HepG2 (cell line): ENCODE data around the gene ZNF385B. TPM values are rescaled to one million over a fixed set of nuclear protein-coding genes. Genes with fewer than 3 reads are reported as not detected.

Experiments used
- BCLAF1 ChIP-seq: fragments of 450-650 bp; IDR thresholded peaks from 2 replicates; pipeline ENCODE4 v1.6.1; 2017; ENCODE audit warnings: mild to moderate bottlenecking
- CBX1 ChIP-seq: IDR thresholded peaks from one replicate; pipeline ENCODE4 v1.6.1; 2016; ENCODE audit warnings: antibody characterized with exemption, low read depth
- FOXO1 ChIP-seq: sonication (generic); formaldehyde crosslinking; IDR thresholded peaks from 2 replicates; pipeline ENCODE4 v1.4.0; 2020; ENCODE audit warnings: missing genetic modification reagents
- GATA4 ChIP-seq: sonication (generic); IDR thresholded peaks from 2 replicates; pipeline ENCODE4 v1.6.1; 2016; ENCODE audit warnings: antibody characterized with exemption, low read depth, borderline replicate concordance
- HNF4A ChIP-seq: sonication (generic); formaldehyde crosslinking; IDR thresholded peaks from 2 replicates; pipeline ENCODE4 v1.4.0; 2020; ENCODE audit warnings: missing genetic modification reagents
- PAX8 ChIP-seq: sonication (generic); formaldehyde crosslinking; IDR thresholded peaks from 2 replicates; pipeline ENCODE4 v1.8.0; 2022; ENCODE audit warnings: mild to moderate bottlenecking, missing genetic modification reagents, borderline replicate concordance
- PAXIP1 ChIP-seq: sonication (generic); formaldehyde crosslinking; conservative IDR thresholded peaks from 2 replicates; pipeline ENCODE4 v1.4.0; 2020; ENCODE audit warnings: mild to moderate bottlenecking, missing genetic modification reagents, moderate library complexity
- SIX4 ChIP-seq: sonication (generic); formaldehyde crosslinking; IDR thresholded peaks from 2 replicates; pipeline ENCODE4 v1.4.0; 2020; ENCODE audit warnings: missing genetic modification reagents
- ZNF788 ChIP-seq: sonication (generic); formaldehyde crosslinking; IDR thresholded peaks from 2 replicates; pipeline ENCODE4 v1.5.0; 2020; ENCODE audit warnings: mild to moderate bottlenecking, missing genetic modification reagents, borderline replicate concordance
- ZSCAN31 ChIP-seq: sonication (generic); formaldehyde crosslinking; IDR thresholded peaks from 2 replicates; pipeline ENCODE4 v1.5.0; 2020; ENCODE audit warnings: low read depth, mild to moderate bottlenecking, missing genetic modification reagents
- polyA plus RNA-seq, 8 experiments: library from polyadenylated mRNA; depleted of rRNA in 3 of 8; stranded (reverse) in 7 of 8; unstranded in 1 of 8; fragments of >200 nt; fragmentation: Illumina TruSeq in 4 of 8; extraction: Trizol in 4 of 8; gene quantifications; 2 replicates each; pipeline versions ENCODE4 v1.2.1 to v1.2.3, GENCODE V29; 2011 to 2016; ENCODE audit warnings: low read depth in 4 of 8, missing spikeins in 1 of 8, mixed read lengths in 1 of 8; ENCODE audit not compliant: insufficient read depth in 1 of 8
- total RNA-seq, 5 experiments: library from RNA; depleted of rRNA; stranded (reverse); fragments of >200 nt; fragmentation: Illumina TruSeq; extraction: Trizol; gene quantifications; 2 replicates each; pipeline ENCODE4 v1.2.3, GENCODE V29; 2016; ENCODE audit warnings: low read depth in 1 of 5
- TF ChIP-seq, protein P1 (sequence below), 2 experiments: sonication (generic) in 1 of 2; formaldehyde crosslinking in 1 of 2; IDR thresholded peaks; 2 replicates each; pipeline versions ENCODE4 v1.4.0 to v1.6.1; 2016 to 2020; ENCODE audit warnings: borderline replicate concordance in 1 of 2, low read depth in 1 of 2, mild to moderate bottlenecking in 1 of 2, missing genetic modification reagents in 1 of 2
- TF ChIP-seq, protein P2 (sequence below): sonication (generic); formaldehyde crosslinking; IDR thresholded peaks from 2 replicates; pipeline ENCODE4 v1.9.0; 2022; ENCODE audit warnings: low read depth, missing genetic modification reagents
- TF ChIP-seq, protein P3 (sequence below): sonication (generic); formaldehyde crosslinking; IDR thresholded peaks from 2 replicates; pipeline ENCODE4 v1.8.0; 2022; ENCODE audit warnings: mild to moderate bottlenecking, missing genetic modification reagents; ENCODE audit not compliant: insufficient replicate concordance

The ZNF385B gene
- total and polyA plus RNA-seq, 2 of the 13 experiments (the other 11 are each of a cell fraction or from before 2014, with no cell fraction given) = 3.3 to 6.7 TPM

DNA sequence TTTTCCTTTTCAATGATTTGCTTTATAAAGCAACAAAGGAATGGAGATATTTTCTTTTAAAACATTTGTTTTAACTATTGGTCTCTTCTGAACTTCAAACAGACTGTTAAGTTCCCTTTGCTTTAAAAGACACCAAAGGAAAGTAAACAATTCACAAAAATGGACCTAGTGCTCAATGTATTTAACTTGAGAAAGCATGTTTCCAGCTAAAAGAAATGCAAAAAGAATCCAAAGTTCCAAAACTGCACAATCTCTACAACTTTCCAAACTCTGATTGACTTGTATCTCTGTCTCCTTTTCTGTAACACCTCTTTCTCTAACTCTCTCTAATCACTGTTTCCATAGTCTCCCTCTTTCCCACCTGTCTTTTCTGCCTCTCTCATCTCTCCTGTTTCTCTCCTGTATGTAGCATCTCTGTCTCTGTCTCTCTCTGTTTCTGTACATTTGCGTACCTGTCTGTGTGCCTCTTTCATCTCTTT, 301.1 kb downstream of the ZNF385B start (continued):
- TF ChIP-seq ZSCAN31 (CRISPR knock-in tag) (no peak), FOXO1 (no peak), BCLAF1 (no peak), GATA4 (peak; percentile 54; the same call in 1 of the 2 replicates), ZNF788 (no peak), HNF4A (CRISPR knock-in tag) (peak; percentile 72), PAXIP1 (peak; percentile 92), SIX4 (CRISPR knock-in tag) (0 out of 2 replicates have a peak, but pooled peaks have one; percentile 23), CBX1 (no peak), PAX8 (CRISPR knock-in tag) (no peak)
- TF ChIP-seq, protein P1, sequence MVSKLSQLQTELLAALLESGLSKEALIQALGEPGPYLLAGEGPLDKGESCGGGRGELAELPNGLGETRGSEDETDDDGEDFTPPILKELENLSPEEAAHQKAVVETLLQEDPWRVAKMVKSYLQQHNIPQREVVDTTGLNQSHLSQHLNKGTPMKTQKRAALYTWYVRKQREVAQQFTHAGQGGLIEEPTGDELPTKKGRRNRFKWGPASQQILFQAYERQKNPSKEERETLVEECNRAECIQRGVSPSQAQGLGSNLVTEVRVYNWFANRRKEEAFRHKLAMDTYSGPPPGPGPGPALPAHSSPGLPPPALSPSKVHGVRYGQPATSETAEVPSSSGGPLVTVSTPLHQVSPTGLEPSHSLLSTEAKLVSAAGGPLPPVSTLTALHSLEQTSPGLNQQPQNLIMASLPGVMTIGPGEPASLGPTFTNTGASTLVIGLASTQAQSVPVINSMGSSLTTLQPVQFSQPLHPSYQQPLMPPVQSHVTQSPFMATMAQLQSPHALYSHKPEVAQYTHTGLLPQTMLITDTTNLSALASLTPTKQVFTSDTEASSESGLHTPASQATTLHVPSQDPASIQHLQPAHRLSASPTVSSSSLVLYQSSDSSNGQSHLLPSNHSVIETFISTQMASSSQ (IDR thresholded peaks at IDR 0.05; ENCODE audit: low read depth) = peak; percentile 81
- TF ChIP-seq, protein P1 (CRISPR knock-in tag; IDR thresholded peaks at IDR 0.05; ENCODE audit: borderline replicate concordance) = no peak
- TF ChIP-seq, protein P2, sequence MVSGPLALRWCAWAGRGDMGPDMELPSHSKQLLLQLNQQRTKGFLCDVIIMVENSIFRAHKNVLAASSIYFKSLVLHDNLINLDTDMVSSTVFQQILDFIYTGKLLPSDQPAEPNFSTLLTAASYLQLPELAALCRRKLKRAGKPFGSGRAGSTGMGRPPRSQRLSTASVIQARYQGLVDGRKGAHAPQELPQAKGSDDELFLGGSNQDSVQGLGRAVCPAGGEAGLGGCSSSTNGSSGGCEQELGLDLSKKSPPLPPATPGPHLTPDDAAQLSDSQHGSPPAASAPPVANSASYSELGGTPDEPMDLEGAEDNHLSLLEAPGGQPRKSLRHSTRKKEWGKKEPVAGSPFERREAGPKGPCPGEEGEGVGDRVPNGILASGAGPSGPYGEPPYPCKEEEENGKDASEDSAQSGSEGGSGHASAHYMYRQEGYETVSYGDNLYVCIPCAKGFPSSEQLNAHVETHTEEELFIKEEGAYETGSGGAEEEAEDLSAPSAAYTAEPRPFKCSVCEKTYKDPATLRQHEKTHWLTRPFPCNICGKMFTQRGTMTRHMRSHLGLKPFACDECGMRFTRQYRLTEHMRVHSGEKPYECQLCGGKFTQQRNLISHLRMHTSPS (CRISPR knock-in tag) = no peak
- TF ChIP-seq, protein P3, sequence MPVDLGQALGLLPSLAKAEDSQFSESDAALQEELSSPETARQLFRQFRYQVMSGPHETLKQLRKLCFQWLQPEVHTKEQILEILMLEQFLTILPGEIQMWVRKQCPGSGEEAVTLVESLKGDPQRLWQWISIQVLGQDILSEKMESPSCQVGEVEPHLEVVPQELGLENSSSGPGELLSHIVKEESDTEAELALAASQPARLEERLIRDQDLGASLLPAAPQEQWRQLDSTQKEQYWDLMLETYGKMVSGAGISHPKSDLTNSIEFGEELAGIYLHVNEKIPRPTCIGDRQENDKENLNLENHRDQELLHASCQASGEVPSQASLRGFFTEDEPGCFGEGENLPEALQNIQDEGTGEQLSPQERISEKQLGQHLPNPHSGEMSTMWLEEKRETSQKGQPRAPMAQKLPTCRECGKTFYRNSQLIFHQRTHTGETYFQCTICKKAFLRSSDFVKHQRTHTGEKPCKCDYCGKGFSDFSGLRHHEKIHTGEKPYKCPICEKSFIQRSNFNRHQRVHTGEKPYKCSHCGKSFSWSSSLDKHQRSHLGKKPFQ (CRISPR knock-in tag) = no peak
